Measurements from ENCODE around the gene SCNN1B.
"Not testable (repeated sequence)": the region's sequence is repeated elsewhere in the genome, so short reads cannot be mapped to it uniquely, and the experiment has no call there.

SCNN1B gene

DNA sequence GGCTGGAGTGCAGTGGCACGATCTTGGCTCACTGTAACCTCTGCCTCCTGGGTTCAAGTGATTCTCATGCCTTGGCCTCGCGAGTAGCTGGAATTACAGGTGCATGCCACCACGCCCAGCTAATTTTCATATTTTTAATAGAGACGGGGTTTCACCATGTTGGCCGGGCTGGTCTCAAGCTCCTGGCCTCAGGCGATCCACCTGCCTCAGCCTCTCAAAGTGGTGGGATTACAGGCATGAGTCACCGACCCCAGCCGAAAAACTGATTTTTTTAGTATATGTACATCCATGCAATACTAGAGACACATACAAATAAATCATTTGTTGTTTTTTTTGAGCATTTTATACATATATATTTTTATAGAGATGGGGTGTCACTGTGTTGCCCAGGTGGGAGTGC, 79.6 kb downstream of the SCNN1B start:
- DNase-seq (ENCODE audit: low spot score), result not testable (repeated sequence)

DNA sequence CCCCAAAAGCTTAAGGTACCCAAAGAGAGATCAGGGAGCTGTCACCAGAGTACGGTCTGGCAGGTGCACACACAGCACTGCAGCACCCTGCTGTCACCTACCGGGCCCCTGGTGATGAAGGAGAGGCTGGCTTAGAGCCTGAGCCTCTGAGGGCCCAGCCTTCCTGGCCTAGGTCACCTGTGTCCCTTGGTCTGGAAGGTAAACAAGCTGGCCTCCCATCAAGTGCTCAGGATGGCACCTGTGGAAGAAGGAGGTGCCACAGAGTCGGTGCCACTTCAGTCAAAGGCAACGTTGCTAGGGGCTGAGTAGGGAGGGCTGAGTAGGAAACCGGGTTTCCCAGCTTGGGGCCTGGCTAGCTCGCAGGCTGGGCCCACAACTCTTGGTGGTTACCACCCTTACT, 80.2 kb downstream of the SCNN1B start:
- no peak for DNase-seq (ENCODE audit: low spot score)

DNA sequence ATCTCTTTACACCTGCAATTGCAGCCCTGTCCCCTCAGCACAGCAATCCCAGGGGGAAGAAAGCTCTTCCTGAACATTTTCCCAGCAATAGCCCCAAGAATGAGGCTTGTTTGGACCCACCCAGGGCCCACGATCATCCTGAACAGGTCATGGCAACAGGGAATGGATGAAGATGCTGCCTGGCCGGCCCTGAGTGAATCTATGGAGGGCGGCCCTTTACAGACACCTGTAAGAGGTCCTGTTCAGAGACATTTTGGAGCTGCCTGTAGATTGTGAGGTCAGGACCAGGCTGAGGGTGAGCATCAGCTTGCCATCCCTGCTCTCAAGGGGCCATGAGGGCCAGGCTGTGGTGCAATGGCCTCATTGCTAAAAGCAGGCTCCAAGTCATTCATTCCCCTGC, 81.8 kb downstream of the SCNN1B start:
- no peak for DNase-seq (ENCODE audit: low spot score)

DNA sequence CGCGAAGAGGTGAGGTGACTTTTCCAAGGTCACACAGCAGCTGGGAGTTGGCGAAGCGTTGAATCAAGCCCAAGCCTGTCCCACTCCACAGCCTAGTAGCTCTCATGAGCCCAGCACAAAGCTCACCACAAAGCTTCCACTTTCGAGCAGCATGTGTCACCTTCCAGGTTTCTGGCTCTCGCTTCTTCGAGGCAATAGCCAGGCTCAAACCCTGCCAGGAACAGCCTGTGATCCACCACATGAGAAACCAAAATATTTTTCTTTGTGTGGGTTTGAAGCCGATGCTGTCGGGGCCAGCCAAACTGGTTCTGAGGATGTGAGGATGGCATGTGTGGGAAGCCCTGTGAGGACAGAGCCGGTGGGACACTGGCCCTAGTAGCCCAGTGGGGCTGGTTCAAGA, 82.8 kb downstream of the SCNN1B start:
- no peak for DNase-seq (ENCODE audit: low spot score)

DNA sequence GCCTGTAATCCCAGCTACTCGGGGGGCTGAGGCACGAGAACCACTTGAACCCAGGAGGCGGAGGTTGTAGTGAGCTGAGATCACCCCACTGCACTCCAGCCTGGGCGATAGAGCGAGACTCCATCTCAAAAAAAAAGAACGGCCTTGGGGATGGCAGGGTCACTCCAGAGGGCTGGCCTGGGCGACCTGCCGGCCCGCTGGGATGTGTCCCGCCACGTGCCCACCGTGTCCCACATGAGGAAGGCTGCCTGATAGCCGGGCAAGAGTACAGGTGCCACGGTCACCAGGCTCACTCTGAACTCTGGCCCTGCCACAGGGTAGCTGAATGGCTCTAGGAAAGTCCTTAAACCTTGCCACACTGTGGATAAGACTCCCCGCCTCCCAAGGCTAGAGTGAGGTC, 83.3 kb downstream of the SCNN1B start:
- no peak for DNase-seq (ENCODE audit: low spot score)

DNA sequence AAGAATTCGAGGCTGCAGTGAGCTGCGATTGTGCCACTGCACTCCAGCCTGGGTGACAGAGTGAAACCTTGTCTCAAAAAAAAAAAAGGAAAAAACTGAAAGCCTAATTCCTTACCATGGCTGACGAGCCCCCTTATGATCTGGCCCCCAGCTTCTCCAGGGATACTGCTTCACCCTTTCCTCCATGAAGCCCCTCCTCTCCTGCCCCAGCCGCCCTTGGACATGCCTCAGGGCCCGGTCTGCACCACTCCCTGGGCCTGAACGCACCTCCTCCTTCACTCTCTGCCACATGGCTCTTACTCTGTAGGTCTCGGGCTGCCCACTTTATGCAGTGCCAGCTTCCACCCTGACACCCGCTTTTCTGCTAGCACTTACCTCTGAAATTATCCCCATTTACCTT, 85.6 kb downstream of the SCNN1B start:
- DNase-seq (ENCODE audit: low spot score), result no peak

DNA sequence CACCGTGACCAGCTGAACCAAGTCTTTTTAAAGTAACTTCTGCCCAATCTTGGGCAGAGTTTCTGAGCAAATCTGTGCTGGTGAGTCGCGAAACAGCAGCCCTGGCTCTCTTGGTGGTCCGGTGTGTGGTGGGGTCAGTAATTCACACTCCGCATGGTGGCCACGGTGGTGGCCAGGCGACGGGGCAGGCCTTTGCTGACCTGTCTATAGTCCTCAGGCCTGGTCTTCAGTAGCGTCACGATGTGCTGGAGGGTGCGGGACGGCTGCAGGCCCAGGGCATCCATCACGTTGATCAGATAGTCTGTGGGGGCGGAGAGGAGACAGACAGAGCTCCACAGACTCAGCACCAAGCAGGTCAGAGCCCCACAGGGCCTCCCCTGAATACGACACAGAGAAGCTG, 86.7 kb downstream of the SCNN1B start:
- DNase-seq (ENCODE audit: low spot score), result no peak

DNA sequence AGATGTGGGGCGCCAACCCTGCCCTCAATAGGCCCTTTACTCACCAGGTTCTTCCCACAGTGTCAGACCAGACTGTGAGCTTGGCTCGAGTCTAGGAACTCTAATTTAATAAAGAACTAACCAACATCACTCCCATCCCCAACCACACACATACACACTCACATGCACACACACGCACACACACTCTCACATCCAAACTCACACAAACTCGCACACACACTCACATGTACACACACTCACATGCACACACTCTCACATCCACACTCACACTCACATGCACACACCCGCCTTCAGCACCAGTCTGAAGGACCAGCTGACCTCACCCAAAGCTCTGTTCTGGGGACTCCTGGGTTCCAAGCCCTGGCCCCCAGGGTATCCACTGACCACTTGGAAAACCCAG, 87.1 kb downstream of the SCNN1B start:
- no peak for DNase-seq (ENCODE audit: low spot score)

DNA sequence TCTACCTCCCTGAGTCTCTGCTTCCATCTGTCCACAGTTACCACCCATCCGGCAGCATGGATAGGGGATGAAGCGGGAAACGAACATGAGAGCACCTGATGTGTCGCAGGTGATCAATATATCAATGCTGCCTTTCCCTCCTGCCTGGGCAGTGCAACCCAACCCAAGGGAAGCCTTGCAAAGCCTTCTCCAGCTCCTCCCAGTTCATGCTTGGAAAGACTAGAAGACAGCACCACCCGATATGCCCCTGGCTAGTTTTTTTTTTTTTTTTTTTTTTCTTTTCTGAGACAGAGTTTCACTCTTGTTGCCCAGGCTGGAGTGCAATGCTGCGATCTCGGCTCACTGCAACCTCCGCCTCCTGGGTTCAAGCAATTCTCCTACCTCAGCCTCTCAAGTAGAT, 87.8 kb downstream of the SCNN1B start:
- not testable (repeated sequence) for DNase-seq (ENCODE audit: low spot score)

DNA sequence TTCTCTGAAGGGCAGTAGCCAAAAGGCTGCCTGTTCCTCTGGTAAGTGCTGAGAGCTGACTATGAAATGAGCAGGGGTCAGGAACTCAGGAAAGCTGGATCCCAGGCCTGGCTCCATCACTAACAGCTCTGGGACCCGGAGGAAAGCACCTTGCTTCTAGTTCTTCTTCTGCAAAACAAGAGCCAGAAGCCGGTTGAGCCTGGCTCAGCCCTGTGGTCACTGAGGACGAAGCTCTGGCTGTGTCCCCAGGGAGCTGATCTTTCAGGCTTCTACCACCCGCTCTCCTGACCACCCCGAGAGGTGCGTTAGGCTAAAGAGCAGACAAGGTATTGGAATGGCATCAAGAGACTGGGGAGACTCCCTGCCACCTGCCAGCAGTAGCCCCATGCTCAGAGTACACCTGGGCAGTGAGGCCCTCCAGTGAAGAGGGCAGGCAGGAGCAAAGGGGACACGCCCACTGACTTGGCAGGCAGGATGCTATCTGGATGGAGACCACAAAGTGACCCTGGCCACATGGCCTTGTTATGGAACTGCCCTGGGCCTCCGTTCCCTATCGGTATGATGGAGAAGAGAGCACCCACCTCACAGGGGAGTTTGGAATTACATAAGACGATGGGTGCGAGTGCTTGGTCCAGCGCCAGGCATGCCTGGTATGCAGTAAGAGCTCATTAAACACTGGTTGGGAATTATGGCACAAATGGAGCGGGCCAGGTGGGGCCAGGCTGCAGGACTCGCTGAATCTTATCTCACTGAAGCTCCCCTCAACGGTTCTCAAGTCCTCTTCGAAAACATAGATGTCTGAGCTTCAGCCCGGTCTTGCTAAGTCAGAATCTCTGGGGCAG, 89.5 kb downstream of the SCNN1B start:
- no peak for DNase-seq (ENCODE audit: low spot score)

DNA sequence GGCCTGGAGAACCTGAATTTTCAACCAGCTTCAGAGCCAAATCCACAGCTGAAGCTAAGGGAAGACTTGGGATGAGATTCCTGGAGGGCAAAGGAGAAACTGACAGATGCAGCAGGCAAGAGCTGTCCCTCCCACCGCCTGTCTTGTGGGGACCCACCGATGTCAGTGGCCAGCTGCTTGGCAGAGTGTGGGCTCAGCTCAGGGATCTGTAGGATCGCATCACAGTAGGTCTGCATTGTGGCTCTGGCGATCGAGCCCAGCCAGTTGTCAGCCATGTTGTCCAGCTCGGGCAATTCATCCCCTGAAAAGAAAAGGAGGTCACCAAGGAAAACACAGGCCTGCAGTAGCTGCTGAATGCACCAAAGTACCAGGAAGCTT, 90.1 kb downstream of the SCNN1B start:
- no peak for DNase-seq (ENCODE audit: low spot score)

DNA sequence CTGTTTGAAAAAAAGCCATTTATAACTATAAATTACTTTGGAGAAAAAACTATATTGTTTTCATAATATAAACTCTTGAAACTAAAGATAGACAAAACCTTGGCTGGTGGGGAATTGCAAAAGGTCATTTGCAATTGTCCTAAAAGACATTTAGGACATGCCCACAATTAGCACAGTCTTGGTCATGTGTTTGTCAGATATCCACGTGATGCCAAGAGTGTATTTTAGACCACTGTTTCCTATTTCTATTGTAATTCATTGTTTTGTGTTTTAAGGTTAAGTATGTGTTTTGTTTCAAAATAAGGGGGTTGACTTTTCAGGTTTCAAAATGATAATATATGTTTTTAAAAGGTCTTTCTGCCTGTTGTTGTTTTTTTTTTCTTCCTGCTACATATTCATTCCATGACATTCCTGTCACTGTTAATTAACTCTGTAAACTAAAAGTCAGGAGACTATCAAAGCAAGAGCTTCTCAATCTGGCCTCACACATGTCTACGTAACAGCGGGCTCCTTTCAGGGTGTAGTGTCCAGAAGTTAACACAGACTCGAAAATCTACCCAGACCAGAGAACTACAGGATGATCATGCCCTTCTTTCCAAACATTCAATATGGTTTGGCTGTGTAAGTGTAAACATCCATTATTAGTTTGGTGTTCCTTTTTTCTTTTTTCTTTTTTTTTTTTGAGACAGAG, 92.2 kb downstream of the SCNN1B start:
- no peak for DNase-seq (ENCODE audit: low spot score)

DNA sequence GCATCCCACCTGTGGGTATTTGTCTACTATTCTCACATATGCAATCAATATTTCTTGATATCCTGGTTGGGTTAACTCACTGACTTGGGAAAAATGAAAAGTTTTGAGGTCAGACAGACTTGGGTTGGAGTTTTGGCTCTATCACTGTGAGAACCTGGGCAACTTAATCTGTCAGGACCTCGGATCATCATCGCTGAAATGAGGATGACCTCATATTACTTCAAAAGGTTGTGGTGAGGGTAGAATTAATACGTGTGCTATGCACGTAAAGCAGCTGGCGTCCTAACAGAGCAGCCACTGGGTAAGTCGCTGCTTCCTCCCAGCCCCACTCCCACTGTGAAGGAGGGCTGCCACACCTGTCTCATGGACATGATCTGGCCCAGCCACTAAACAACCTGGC, 93.6 kb downstream of the SCNN1B start:
- DNase-seq (ENCODE audit: low spot score), result no peak

DNA sequence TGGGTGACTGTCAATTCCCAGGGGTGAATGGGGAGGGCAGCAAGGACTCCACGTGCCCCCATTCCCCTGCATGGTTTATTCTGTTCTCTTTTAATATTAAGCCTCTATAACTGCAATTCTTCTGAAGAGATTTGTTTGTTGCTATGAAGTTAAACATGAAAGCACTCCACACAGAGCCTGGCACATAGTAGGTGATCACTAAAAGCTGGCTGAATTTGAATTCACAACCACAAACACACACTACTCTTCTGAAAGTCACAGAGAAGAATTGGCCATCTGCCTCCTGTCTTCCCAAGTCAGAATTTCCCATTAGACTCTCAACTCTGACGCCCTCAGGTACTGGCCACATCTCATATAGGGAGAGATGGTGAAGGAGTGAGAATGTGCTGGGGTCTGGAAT, 95.4 kb downstream of the SCNN1B start:
- DNase-seq (ENCODE audit: low spot score), result no peak

DNA sequence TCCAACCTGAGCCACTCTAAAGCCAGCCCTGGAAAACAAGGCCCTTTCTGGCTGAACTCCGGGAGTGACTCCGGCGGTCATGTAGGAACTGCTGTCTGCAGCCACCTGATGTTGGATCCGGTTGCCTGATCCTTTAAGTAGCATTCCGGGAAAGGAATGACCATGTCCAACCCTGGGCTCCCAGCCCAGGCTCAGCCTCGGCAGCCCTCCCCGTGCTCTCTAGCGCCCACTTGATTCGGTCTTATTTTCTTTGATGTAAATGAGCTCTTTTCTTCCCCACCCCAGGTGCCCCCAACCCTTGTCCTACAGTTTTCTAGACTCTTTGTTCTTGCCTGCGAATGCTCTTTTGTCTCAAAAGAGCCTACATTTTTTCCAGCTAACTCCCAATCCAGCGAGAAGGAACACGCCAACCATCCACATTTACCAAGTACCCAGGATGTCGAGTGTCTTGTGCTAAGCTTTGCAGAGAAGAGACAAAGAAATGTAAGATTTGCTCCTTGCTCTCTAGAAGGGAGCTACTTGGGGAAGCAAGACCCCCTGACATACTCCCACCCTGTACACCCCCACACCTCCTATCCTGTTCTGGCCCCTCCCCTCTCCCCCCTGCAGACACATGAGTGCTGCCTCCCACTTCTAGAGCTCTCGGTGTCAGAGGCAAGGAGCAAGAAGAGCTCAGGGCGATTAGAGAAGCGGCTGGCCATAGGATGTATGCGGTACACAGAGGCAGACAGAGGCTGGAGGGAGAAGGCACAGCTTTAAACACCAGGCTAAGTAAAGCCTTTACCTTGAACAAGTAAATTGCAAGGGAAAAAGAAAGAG, 97.1 kb downstream of the SCNN1B start:
- no peak for DNase-seq (ENCODE audit: low spot score)

DNA sequence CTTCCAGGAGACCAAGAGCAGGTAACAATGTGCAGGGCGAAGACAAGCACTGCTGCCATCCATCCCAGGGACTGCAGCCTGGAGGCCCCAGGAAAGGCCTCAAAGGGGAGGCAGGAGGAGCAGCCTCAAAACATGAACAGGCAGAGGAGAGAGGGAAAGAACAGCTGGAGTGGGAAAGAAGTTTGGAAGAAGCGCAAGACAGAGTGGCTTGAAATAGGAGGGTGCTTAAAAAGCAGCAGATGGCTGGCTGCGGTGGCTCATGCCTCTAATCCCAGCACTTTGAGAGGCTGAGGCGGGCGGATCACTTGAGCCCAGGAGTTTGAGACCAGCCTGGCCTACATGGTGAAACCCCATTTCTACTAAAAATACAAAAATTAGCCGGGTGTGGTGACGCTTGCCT, 98.3 kb downstream of the SCNN1B start:
- DNase-seq (ENCODE audit: low spot score), result not testable (repeated sequence)

DNA sequence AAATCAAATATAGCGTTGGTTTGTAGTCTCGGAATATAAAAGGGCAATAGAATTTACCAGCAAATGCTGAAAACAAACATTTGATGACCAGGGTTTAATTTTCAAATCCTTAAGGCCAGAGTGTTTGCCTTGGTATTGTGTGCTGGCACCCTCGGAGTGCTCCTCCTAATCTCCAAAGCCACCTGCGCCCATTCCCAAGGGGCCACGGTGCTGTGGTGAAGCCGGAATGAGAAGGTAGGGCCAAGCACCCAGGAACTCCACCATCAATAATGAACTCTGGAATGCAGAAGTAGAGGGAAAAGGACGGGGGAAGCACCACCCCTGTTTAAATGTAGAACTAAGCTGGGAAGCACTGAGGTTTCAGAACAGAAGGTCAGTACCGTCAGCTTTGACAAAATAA, 99.0 kb downstream of the SCNN1B start:
- no peak for DNase-seq (ENCODE audit: low spot score)

DNA sequence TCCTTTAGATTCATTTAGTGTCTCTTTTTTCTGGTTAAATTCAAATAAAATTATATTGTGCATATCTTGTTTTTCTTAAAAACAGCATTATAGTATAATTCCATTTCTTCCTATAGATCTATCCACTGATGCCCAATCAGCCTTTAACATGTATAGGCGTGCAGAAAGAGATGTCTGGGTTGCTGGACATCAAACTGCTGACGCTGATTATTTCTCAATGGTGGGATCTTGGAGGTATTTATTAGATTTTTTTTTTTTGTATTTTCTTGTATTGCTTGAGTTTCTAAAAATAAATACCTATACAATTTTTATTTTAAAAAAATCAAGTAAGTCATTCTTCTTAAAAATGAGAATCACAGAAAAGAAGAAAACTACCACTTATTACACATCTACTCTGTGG, 100.0 kb downstream of the SCNN1B start:
- no peak for DNase-seq (ENCODE audit: low spot score)

DNA sequence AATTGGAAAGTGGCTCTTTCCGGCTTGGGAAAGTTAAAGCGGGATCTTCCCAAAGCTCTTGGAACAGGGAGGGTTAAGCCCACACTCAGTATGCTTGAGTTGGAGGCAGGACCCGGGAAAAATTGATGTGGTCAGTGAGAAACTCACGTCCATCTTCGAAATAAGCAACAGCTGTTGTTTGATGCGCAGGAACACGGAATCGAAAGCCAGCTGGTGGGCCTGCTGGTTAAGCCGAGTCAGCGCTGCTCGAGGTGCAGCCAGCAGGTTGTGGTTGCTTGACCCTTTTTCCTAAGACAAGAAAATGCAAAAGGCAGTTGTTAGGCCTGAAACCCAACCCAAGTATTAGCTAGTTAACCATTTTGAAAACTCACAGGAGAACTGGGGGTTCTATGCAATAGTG, 101.4 kb downstream of the SCNN1B start:
- DNase-seq (ENCODE audit: low spot score), result no peak

DNA sequence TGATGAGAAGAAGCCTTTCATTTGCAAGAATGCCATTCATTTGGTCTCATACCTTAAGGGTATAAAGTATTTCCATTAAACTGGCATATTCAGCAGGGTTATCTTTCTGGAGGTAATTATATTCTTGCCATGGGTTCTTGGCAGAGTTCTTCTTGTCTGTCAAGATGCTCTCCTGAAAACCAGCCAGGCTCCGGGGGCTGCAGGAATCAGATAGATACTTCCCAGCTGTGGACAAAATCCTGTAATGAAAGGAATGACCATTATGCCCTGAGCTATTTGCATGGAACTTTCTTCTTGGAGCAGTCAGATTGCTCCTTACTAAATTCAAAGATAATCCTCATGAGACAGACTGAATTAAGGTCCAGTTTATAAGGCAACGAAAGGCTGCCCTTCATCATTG, 103.9 kb downstream of the SCNN1B start:
- no peak for DNase-seq (ENCODE audit: low spot score)

DNA sequence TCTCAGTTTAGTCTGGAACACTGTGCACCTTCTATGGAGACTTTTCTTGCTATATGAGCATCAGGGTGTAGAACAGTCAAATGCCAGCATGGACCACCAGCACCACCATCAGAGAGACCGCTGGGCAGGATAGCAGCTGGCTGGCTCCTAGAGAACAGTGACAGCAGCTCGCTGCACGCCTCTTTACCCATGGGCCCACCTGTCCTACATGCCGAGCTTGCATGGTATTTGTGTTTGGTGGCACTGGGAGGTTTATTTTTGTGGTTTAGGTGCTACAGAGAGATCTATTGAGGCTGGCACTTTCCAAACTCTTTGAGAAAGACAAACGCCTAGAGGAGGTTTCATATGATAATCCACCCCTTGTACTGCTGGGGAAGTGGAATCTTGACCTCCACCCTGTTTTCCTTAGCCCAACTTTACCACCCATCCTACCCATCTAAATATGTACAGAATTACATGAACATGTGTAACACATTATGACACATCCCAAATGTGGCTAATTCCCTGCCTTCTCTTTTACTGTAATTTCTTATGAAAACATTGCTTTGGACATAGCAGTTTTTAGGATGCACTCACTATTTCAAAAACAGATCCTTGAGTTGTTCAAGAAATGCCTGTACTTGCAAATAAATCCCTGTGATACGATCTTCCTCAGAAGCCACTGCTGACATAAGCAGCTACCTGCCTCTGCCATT, 104.6 kb downstream of the SCNN1B start:
- no peak for DNase-seq (ENCODE audit: low spot score)

DNA sequence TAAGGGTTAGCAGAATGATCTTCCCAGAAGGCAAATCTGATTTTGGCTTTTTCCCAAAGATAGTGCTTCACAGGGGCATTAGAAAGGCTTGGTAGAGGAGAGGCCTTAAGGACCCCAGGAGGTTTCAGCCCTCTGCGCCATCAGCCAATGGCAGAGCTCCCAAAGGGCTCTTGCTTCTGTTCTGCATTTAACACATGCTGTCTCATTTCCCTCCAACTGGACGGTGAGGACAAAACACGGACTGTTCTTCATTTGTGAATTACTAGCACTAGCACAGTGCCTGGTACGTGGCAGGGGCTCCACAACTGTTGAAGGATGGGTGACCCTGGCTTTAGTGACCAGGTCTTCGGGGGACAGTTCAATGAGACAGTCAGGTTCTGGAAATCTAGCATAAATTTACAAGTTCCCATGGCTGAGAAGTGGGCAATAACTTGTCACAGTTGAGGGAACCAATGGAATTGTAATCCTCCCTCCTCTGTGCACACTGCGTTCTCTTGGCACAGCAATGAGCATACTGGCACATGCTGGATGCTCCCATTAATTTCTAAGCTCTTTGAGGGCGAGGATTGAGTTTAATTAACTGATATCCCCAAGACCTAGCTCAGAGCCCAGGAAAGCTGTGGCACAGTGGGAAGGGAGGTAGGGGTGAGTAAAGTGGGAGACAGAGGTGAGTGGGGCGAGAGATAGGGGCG, 105.5 kb downstream of the SCNN1B start:
- no peak for DNase-seq (ENCODE audit: low spot score)

Measured in CD4-positive, alpha-beta T cell treated with Interleukin-6 at 100 ng/mL for 8 hours (primary cell).